ENCODE results near the gene VEZF1.
A peak's percentile ranks its signal among the peaks of the same experiment; 100 is the strongest.
"Not testable (repeated sequence)": the region's sequence is repeated elsewhere in the genome, so short reads cannot be mapped to it uniquely, and the experiment has no call there.

The VEZF1 gene

DNA sequence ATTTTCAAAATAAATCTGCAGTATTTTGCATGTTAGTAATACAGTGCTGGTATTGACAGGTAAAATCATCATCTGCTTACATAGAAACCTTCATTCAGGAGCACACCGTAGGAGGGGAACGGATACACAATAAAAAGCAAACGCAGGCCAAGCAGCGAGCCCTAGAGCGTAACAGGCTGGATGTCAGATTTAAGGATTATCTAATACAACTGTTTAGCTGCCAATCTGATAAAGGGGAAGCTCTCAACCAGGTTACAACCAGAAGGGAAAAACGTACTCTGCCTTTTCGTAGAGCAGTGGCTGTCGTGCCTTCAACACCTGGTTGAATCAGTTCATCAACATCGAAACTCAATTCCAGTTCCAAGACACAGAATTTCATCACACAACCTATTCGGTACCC is 16.5 kb downstream of the VEZF1 start:
- no peak for DNase-seq

DNA sequence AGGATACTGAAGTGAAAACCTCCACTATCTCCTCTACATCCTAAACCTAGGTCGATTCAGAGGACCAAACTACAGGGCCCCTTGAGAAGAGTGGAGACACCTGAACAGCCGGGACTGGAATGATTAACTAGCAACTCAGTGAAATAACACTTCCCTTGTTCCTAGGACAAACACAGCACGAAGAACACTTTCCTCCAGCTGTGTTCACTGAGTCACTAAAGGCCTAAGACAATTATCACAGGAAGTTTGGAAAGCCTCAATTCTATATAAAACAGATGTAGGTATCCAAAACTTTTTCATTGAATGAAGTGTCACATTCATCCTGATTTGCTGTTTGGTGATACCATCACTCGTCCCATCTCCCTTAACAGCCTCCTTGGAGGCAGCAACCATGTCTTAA is 17.3 kb downstream of the VEZF1 start:
- no peak for DNase-seq

DNA sequence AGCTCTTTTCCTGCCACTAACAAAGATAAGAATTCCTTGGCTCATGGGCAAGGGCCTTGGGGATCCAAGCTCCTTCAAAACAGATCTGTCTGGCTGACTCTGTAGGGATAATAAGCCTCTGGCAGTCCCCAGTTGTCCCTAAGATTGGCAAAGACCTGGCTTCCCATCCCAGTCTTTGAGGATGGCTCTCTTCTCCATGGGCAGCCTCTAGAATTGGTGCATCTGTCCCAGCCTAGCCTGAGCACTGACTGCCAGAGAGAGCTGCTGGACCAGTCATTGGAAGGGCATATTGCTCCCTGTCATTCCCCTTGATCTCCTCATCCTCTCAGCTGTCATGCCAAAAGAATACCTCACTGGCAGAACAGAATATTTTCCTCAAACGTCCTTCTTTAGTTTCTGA is 19.6 kb downstream of the VEZF1 start:
- no peak for DNase-seq

DNA sequence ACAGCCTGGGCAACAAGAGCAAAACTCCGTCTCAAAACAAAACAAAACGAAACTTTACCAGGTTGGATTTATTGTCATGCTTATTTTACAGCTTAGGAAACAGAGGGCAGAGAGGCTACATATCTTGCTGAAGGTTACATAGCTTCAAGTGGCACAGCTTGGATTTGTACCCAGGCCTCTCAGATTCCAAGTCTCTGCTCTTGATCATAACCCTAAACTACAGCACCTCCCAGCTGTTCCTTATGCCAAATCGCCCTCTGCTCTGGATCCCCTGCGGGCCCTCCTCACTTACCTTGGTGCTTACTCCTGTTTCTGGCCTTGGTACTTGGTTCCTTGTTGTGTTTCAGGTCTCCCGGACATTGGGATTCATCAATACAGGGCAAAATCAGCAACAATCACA is 21.2 kb downstream of the VEZF1 start:
- no peak for DNase-seq

DNA sequence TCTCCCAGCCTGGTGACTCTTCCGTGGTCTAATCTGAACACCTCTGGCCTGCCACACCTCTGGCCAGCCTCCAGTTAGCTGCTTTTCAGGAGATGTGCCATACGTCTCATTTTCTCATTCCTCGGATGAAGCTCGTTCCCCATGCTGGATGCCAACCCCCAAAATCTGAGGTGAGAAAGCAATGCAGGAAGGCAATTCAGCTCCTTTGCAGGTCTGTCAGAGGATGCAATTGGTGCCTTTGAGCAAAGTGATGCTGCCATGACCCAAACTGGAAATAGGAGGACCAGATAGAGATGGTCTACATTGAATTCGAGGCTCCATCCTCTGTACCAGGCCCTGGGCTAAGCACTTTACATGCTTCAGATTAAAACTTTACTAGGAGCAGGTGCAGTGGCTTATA is 21.8 kb downstream of the VEZF1 start:
- DNase-seq = no peak

DNA sequence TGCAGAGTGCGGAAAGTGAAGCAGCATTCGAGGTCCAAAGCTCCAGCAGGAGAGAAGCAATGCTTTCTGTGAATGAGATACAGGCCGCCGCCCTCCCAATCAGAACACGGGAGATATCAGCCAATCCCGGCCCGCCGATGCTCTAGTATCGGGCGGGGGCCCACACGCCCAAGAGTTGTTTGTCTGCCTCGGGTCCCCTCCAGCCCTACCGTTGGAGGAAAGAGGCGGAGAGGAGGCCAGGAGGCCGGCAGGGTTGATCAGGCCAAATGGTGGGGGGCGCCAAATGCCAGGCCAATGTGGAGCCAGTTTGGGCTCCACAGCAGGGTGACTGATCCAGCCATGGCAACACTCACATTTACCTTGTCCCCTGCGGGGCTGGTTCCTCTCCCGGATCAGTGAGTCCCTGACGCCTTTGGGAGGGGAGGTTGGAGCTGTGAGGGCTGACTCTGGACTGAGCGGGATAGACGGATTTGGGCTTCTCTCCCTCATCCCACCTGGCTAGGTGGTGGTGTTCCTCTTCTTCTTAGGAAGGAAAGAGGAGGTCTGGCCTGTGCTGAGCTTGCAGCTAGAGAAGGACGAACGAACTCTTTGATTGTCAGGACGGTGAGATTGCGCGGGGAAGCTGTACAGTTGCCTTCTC is 22.4 kb downstream of the VEZF1 start:
- no peak for DNase-seq

DNA sequence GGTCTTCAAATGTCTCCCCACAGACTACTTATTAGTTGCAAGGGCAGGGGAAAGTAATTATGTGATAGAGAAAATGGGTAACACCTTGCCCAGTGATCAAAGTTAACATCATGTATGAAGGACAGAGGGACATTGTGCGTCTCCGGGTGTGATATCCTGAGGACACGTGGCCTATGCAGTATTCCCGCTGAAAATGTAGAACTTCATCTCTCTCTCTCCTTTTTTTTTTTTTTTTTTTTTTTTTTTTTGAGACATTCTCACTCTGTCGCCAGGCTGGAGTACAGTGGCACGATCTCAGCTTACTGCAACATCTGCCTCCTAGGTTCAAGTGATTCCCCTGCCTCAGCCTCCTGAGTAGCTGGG is 24.9 kb downstream of the VEZF1 start:
- no peak for DNase-seq

DNA sequence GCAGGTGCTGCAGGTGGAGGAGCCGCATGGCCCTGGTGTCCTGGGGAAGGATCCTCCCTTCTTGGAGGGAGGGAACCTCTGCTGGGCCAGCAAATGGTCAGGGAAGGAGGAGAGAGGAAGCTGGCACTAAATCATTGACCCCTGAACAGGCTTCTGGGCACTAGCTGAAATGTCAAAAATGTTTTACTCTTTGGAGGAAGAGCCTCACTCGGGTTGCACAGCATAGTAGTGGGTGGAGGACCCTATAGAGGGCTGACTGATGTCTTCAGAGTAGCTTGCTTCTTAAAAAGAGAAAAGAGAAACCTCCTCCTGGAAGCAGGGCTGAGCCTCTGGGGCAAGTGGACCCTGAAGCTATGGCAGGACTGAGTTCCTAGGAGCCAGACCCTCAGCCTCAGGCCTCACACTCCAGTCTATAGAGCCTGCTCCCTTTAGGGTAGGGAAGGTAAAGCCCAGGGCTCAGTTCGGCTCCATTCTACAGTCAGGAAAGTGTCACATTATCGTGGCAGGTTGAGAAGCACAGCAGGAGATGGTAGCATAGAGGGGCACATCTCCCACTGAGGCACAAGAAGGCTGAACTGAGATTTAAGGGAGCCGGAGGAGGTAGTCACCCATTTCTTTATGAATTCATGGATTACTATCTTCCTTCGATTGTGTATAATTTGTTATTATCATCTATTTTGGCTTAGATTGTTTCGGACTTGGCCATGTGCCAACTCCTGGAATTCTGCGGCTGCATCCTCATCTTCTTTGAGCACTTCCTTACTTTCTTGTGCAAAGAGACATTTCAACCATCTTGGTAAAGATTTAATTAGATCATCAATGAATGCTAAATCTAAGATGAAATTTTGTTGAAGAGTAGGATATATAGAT is 25.5 kb downstream of the VEZF1 start:
- no peak for DNase-seq

DNA sequence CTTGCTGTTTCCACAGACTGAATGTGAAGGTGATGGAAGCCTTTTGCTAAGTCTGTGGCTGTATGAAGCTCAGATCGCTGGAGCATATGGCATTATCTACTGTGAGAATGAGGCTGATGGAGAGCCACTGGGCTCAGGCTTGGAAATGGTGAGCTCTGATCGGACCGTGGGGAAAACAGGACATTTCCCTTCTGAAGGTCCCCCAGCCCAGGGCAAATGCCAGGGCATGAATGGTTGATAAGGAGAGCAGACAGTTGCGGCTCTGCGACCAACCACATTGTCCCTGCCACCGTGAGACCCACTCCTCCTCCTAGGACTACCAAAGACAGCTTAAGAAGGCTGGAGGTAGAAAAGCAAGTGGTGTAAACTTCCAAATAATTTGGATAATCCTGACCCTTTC is 28.1 kb downstream of the VEZF1 start:
- no peak for DNase-seq

DNA sequence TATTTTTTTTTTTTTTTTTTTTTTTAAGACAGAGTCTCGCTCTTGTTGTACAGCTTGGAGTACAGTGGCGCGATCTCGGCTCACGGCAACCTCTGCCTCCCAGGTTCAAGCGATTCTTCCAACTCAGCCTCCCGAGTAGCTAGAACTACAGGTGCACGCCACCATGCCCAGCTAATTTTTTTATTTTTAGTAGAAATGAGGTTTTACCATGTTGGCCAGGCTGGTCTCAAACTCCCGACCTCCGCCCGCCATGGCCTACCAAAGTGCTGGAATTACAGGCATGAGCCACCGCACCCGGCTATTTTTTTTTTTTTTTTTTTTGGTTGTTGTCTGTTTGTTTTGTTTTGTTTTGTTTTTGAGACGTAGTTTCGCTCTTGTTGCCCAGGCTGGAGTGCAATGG is 29.7 kb downstream of the VEZF1 start:
- DNase-seq = not testable (repeated sequence)

DNA sequence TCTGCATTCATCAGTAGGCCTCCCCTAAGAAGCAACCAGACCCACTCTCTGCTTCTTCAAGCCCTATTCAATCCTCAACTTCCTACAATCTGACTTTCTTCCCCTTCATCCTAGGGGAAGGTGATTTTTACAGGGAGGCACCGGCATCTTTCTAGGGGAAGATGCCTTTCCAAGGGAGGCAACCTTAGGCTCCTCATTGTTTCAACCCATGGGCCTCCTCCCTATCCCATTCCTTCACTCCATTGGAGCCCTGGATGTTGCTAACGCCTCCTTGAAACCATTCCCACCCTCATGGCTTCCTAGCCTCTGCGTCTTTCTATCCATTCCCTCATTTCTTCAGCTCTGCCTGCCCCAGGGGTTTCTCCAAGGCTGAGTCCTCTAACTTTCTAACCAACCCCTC is 30.2 kb downstream of the VEZF1 start:
- DNase-seq = no peak

DNA sequence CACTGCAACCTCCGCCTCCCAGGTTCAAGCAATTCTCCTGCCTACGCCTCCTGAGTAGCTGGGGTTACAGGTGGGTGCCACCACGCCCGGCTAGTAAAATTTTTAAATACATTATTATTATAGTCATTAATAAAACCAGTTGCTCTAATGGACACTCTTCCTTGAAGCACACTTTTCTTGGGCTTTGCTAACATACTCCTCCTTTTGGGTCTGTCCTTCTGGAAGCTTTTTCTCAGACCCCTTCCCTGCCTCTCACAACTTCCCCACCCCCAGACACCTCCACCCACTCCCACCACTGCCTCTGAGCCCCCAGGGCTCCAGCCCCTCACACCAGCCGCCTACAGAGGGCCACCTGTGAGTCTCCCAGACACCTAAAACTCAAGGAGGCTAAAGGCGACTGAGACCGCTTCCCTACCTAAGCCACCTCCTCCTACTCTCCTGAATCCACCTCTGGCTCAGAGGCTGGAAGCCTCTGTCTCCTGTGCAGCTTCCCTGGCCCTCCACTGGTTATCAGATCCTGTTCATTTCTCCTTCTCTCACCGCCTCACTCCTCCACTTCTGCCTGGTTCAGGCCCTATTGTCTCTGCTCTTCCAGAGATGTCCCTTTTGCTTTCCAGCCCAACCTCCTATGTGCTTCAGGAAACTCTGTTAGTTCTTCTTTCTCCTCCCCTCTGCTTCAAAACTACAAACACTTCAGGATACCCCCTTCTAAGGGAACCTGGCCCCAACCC is 30.8 kb downstream of the VEZF1 start:
- no peak for DNase-seq

DNA sequence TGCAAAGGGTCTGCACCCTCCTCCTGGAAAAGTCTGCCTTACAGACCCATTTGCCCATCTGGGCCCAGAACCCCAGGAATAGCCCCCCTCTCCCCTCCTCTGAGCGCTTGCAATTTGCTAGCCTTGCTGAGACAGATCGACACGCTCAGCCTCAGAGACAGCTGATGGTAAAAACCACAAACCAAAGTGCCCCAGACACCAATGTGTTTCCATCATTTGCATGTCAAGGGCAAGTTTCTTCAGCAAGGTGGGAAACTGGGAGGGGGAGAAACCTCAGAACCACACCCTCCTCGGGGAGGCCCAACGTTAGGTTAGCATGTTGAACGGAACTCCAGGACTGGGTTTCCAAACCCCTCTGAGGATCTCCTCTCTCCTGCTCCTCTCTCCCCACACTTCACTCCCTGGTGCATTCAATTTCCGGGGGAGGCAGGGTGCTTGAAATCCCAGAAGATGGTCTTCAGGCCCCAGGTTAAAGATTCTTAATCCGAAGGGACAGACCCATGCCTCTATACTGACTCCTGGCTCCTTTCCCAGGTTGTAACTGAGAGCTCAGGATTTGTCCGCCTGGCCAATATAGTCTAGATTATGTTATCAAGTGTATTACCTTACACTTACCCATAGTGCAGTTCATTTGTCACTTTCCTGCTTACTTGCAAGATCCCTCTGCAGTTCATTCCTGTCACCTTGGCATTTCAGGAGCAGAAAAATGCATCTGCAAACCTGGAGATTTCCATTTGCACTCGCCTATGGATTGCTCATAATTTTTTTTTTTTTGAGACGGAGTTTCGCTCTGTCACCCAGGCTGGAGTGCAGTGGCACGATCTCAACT is 31.5 kb downstream of the VEZF1 start:
- peak; percentile 40 for DNase-seq

DNA sequence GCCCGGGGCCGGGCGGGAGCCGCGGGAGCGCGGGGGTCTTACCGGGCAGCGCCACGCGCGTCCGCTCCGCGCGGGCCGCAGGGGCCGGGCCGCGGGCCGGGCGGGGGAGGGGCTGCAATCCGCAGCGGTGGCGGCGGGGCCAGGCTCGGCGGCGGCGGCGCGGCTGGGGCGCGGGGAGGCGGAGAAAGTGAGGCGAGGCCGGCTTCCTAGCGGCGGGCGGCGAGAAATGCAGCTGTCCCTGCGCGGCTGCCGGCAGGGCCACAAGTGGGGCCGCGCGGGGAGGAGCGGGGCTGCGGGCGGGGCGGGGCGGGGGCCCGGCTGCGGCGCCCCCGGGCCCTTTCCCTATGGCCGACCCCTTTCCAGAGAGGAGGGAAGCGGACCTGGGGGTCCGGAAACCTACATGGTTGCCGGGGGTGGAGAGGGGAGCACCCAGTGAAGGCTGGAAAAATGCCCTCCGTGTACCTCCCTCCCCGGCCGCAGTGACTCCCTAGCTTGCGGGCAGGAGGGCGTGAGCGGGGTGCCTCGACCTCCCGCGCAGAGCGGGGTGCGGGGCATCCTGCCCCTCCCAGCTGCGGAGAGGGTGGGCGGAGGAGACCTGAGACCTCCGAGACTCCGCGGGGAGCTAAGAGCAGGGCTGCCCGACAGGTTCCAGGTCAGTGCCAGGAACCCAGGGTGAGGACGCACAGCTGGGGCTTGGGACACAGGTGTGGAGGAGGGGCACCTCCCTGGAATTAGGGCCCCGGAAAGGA is 32.7 kb downstream of the VEZF1 start, which contains the start of gene CUEDC1:
CUEDC1 (minus strand) TSS at position 230 of the 749 bp plus-strand sequence. CDS start 69,848 bp downstream, outside the sequence.
- DNase-seq = peak; percentile 76

DNA sequence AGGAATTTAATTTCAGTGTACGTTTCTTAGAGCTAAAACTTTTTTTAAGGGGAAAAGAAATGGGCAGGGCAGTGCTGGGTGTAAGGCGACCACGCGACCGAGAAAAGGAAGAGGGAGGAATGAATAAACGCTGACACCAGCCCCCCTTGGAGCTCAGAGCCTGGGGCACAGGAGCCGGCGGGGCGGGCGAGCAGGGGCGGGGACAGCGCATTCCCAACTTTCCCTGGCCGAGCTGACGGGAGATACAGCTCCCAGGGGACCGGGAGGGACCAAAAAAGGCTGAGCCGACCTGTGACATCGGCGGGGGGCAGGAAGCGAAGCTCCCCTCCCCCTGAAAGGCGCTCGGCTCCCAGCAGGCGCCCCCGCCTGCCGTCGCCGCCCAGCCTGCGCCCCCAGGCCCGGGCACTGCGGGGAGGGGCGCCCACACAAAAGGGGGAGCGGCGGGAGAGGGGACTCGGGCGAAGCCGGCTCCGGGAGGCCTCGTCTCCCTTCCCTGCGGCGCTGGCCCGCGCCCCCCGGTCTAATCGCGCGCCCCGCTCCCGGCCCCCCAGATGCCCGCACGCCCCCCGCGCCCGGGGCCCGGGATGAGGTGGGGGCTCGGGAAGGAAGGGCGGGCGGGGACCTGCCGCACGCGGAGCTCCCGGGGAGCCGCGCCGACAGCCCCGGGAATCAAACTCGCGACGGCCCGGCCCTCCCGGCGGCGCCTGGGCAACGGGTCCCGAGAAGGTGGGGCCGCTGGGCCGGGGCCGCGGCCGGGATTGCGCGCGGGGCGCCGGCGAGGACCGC is 33.5 kb downstream of the VEZF1 start:
- no peak for DNase-seq

DNA sequence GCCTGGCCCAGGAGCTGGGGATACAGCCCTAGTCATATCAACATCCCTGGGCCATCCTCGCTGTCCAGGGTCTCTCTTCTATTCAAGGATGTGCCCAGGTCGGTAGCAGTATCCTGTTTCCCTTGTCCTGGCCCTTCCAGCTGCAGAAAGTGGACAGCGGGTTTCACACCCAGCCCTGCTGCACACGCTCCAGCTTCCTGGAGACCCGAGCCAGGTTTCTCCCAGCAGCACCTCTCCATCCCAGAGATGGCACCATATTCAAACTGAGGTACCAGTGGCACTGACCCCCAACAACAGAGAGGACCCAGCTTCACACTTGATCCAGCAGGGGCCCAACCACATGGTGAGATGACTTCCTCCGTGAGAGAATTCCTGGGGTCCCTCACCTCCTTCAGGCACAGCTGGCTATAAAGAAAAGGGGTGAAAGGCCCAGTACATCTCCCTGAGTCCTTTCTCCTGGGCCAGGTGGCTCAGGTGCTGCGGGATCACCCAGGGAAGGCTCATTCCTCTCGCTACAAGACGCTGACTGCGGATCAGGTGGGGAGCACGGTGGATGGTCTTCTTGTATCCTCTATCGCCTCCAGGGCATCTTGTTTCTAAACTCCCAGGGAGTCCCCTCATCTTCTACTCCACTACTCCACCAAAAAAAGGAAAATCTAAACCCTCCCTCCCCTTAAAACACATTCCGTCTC is 34.2 kb downstream of the VEZF1 start:
- DNase-seq = no peak

DNA sequence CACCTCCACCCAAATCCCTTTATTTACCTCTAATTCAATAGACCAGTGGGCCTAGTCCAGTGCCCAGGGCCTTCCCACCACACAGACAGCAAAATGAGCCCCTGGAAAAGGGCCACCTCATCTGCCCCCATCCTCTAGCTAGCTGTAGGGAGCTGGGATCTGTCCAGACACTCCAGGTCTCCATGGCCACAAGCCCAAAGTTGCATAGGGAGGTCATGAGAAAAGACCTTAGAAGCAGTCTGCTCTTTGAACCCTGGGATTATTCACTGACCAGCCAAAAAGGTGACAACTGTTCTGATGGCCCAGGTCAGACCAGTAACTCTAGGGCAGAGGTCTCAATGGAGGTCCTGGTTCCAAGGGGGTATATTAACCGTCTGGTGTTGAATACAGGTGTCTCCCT is 34.8 kb downstream of the VEZF1 start:
- no peak for DNase-seq

DNA sequence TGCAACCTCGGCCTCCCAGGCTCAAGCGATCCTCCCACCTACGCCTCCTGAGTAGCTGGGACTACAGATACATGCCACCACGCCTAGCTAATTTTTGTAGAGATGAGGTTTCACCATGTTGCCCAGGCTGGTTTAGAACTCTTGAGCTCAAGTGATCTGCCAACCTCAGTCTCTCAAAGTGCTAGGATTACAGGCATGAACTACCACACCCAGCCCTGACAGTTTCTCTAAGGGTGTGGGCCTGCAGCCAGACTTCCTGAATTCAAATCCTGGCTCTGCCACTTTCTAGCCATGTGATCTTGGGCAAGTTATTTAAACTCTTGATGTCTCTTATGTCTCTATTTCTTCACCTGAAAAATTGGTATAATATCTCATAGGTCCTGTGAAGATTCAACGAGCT is 38.4 kb downstream of the VEZF1 start:
- no peak for DNase-seq

DNA sequence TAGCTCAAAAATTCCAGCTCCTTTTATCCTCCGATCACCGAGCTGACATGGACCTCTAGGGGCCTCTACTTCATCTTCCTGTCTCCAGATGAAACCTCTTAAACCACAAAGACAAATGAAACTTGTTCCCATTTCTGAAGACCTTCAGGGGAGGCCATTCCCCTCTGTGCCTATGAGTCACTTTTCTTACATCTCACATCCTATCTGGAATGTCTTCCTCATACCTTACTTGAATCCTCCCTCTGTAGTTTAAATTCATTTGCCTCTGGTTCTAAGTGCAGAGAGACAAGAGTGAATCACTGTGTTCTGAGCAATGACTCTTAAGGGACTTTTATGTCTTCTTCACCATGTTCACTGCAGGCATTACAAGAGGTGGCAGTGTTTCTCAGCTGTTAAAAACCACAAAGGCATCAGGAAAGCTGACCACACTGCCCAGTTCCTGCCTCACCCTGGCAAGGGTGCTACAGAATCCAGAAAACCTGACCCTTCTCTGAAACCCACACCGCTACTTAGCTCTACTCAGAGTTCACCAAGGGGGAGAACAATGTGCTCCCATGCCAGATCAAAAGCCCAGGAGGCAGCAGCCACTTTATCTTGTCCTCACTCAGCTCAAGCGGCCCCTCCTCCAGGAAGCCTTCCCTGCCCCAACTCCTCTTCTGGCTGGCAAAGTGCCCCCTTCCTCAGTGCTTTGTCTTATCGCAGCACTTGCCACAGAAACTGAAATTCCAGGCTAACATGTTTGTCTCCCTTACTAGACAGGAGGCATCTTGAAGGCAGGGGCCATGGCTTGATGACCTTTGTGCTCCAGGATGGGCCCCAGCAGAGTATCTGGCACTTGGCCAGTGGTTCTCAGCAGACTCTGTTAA is 39.3 kb downstream of the VEZF1 start:
- DNase-seq = no peak

DNA sequence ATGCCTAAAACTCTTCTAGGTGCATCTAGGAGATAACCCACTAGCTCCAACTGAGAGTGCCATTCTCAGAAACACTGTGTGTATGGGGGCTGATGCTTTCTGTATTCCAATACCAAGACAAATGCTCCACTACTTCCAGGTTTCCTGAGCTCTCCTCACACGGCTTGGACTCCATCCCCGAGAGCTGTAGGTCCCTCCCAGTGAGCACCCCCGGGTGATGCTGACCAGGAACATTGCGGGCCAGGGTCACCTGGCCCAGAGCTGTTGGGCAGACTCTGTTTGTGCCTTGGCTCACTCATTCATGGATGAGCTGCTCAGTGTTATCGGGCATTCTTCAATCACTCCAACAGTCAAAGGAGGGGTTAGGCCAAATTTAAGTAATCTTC is 39.9 kb downstream of the VEZF1 start:
- no peak for DNase-seq

Data from CD4-positive, alpha-beta T cell treated with Interleukin-17A for 4 hours (primary cell).